Panc1 (cell line): ENCODE results near the gene PARP12.

ENCODE experiments used
- CTCF ChIP-seq: fragments of 450-650 bp; IDR thresholded peaks from 2 replicates; pipeline ENCODE4 v1.5.1; 2017; ENCODE audit warnings: mild to moderate bottlenecking
- POLR2AphosphoS5 ChIP-seq: IDR thresholded peaks from 2 replicates; pipeline ENCODE4 v1.6.1; 2012; ENCODE audit warnings: mild to moderate bottlenecking, low read depth, low read length, moderate library complexity
- REST ChIP-seq, 2 experiments: IDR thresholded peaks; 2 replicates each; pipeline ENCODE4 v1.6.1; 2011 to 2012; ENCODE audit warnings: low read depth in 2 of 2, control low read depth in 1 of 2, low read length in 1 of 2, mild to moderate bottlenecking in 1 of 2, moderate library complexity in 1 of 2; ENCODE audit not compliant: insufficient read depth in 1 of 2
- SIN3A ChIP-seq: IDR thresholded peaks from 2 replicates; pipeline ENCODE4 v1.6.1; 2012; ENCODE audit warnings: low read depth, mild to moderate bottlenecking, low read length, moderate library complexity, borderline replicate concordance; ENCODE audit not compliant: insufficient read depth

- TF ChIP-seq CTCF = no peak
- TF ChIP-seq POLR2AphosphoS5 = no peak
- no peak for TF ChIP-seq REST (IDR thresholded peaks at IDR 0.05; ENCODE audit: insufficient read depth in 1 of 2, low read depth in 2 of 2, low read length in 1 of 2)
- no peak for TF ChIP-seq SIN3A
Measured at GRCh38 chr7:140074780-140075179, 12.0 kb upstream of the PARP12 start.
